Suprapubic skin (tissue), 4 donors: ENCODE results near the gene MNT. TPM values are rescaled to one million over a fixed set of nuclear protein-coding genes. Genes with fewer than 3 reads are reported as not detected.

Experiments used
- DNase-seq, 2 donors: peaks; one replicate each; pipeline ENCODE4 v3.0.0-alpha.2; 2019; ENCODE audit warnings: low spot score in 2 of 2
- H3K27ac ChIP-seq: fragments of 200-600 bp; sonication (generic); one replicate; pipeline ENCODE4 v1.5.1; 2019
- H3K27me3 ChIP-seq: fragments of 200-600 bp; sonication (generic); one replicate; pipeline ENCODE4 v1.5.1; 2019
- H3K36me3 ChIP-seq: fragments of 200-600 bp; sonication (generic); one replicate; pipeline ENCODE4 v1.5.1; 2019
- H3K4me1 ChIP-seq: fragments of 200-600 bp; sonication (generic); one replicate; pipeline ENCODE4 v1.5.1; 2019
- H3K4me3 ChIP-seq: fragments of 200-600 bp; sonication (generic); one replicate; pipeline ENCODE4 v1.5.1; 2019; ENCODE audit warnings: mild to moderate bottlenecking
- H3K9me3 ChIP-seq: fragments of 200-600 bp; sonication (generic); one replicate; pipeline ENCODE4 v1.5.1; 2019
- EP300 ChIP-seq: sonication (generic); formaldehyde crosslinking; IDR thresholded peaks from one replicate; pipeline ENCODE4 v1.6.1; 2017; ENCODE audit warnings: antibody characterized with exemption
- POLR2A ChIP-seq, 2 donors: fragments of 450-650 bp; IDR thresholded peaks; one replicate each; pipeline ENCODE4 v1.6.1; 2017; ENCODE audit warnings: antibody characterized with exemption in 2 of 2, mild to moderate bottlenecking in 2 of 2, moderate library complexity in 2 of 2
- POLR2AphosphoS5 ChIP-seq, 3 donors: sonication (generic); formaldehyde crosslinking; IDR thresholded peaks; one replicate each; pipeline ENCODE4 v1.6.1; 2017; ENCODE audit warnings: antibody characterized with exemption in 3 of 3
- WGBS: methylation state at CpG from one replicate; pipeline ENCODE4 v1.1.5; 2018; 5-methylcytosine and 5-hydroxymethylcytosine counted together
- total RNA-seq, 4 donors: library from RNA; depleted of rRNA; stranded (reverse); fragments of >200 nt; gene quantifications; one replicate each; pipeline ENCODE4 v1.1.0, GENCODE V29; 2016
- TF ChIP-seq, protein P1 (sequence below), 2 donors: fragments of 200-600 bp in 1 of 2; fragments of 450-650 bp in 1 of 2; sonication (generic) in 1 of 2; IDR thresholded peaks; one replicate each; pipeline ENCODE4 v1.5.1; 2016 to 2019; ENCODE audit warnings: antibody characterized with exemption in 2 of 2, mild to moderate bottlenecking in 1 of 2, moderate library complexity in 1 of 2

The MNT gene
- total RNA-seq, 4 donors from 2014 or later: 20.9 to 50.0 (median 44.1) TPM

GRCh38 chr17:2372681-2373080 lies 28.2 kb downstream of the MNT start:
- H3K4me3 ChIP-seq: no peak overlapping the region
- H3K27ac ChIP-seq: no peak overlapping the region
- peaks cover 54% of the 10 kb centered on the region for H3K36me3 ChIP-seq
- H3K27me3 ChIP-seq: no peaks in the 10 kb centered on the region
- peaks cover 13% of the 10 kb centered on the region for H3K4me1 ChIP-seq
- 91% methylated on average over 14 of the region's 16 CpGs for WGBS
- no peaks in the 10 kb centered on the region for H3K9me3 ChIP-seq
- no peak for DNase-seq
- TF ChIP-seq POLR2A (IDR thresholded peaks at IDR 0.05) (no peak), EP300 (no peak), POLR2AphosphoS5 (IDR thresholded peaks at IDR 0.05) (no peak)
- TF ChIP-seq, protein P1, sequence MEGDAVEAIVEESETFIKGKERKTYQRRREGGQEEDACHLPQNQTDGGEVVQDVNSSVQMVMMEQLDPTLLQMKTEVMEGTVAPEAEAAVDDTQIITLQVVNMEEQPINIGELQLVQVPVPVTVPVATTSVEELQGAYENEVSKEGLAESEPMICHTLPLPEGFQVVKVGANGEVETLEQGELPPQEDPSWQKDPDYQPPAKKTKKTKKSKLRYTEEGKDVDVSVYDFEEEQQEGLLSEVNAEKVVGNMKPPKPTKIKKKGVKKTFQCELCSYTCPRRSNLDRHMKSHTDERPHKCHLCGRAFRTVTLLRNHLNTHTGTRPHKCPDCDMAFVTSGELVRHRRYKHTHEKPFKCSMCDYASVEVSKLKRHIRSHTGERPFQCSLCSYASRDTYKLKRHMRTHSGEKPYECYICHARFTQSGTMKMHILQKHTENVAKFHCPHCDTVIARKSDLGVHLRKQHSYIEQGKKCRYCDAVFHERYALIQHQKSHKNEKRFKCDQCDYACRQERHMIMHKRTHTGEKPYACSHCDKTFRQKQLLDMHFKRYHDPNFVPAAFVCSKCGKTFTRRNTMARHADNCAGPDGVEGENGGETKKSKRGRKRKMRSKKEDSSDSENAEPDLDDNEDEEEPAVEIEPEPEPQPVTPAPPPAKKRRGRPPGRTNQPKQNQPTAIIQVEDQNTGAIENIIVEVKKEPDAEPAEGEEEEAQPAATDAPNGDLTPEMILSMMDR (IDR thresholded peaks at IDR 0.05): no peak

DNA sequence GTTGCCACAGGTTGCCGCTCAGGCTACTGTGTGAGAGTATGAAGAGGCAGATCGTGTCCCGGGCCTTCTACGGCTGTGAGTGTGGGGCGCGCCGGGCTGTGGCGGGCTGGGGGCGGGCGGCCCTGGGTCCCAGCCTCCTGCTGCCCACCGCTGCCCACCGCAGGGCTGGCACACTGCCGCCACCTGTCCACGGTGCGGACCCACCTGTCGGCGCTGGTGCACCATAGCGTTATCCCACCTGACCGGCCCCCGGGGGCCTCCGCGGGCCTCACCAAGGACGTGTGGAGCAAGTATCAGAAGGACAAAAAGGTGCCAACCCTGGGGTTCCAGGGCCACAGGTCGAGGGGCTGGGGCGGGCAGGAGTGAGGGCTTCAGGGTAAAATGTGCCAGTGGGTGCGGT lies 28.7 kb downstream of the MNT start:
- TF ChIP-seq POLR2AphosphoS5 (IDR thresholded peaks at IDR 0.05) (no peak), POLR2A (IDR thresholded peaks at IDR 0.05) (no peak)
- TF ChIP-seq, protein P1 (IDR thresholded peaks at IDR 0.05): no peak
- H3K4me1 ChIP-seq: peaks cover 13% of the 10 kb centered on the region
- H3K9me3 ChIP-seq: no peaks in the 10 kb centered on the region
- H3K27ac ChIP-seq: no peak overlapping the region
- no peaks in the 10 kb centered on the region for H3K27me3 ChIP-seq
- no peak for DNase-seq
- peaks cover 54% of the 10 kb centered on the region for H3K36me3 ChIP-seq
- H3K4me3 ChIP-seq: no peak overlapping the region
- 98% methylated on average over 18 of the region's 26 CpGs for WGBS

DNA sequence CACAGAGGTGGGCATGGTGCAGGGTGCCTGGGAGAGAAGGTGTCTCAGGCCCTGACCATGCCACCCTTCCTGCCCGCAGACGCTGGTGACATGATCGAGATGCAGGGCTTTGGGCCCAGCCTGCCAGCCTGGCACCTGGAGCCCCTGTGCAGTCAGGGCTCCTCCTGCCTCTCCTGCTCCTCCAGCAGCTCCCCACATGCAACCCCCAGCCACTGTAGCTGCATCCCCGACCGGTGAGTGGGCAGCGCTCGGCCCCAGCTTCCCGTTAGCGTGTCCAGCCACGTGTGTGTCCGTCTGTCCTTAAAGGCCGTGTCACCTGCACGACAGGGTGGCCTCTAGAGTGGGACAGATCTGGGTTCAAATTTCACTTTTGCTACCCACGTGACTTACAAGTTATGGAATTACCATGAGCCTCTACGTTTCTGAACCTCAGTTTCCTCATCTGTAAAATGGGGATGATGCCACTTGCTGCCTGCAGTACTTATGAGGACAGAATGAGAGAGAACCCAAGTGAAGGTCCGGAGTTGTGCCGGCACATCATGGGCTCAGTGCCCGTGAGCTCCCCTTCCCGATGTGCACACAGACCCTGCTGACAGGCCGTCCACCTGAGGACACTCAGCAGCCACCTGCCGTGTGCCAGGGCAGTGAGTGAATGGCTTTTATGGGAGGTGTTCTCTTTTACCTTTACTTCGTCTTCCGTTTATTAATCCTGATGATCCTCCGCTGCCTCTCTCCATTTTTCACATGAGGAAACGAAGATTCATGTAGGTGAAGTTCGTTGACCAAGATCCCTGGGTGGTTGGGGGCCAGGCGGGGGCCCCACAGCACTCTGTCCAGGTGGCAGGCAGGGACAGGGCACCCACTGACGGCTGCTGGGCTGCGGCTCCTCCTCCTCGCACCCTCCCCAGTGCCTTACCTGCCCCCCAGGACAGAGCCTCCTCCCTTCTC lies 29.4 kb downstream of the MNT start:
- no peak for DNase-seq
- peaks cover 53% of the 10 kb centered on the region for H3K36me3 ChIP-seq

DNA sequence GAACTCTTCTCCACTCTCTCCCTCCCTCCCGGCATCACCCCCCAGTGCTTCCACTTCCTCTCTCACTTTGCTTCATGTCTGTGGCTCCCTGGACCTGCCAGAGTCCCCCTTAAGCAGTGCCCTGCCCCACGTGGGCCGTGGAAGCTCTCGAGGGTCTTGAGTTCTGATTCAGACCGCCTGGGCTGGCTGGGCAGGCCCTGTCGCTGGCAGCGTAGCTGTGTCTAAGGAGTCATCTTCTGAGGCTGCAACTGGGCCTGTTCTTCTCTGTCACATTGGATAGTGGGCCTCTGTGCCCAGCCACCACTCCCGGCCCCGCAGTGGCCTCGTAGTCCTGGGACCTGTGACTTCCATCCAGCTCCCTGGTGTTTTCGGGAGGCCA lies 30.7 kb downstream of the MNT start:
- Histone ChIP-seq H3K36me3 (peaks cover 46% of the 10 kb centered on the region), H3K4me3 (no peak overlapping the region), H3K27ac (no peak overlapping the region), H3K9me3 (no peaks in the 10 kb centered on the region), H3K4me1 (peaks cover 11% of the 10 kb centered on the region), H3K27me3 (no peaks in the 10 kb centered on the region)
- no peak for TF ChIP-seq POLR2AphosphoS5 (IDR thresholded peaks at IDR 0.05)
- DNase-seq: no peak
- 83% methylated on average over 11 of the region's 11 CpGs for WGBS

More for the DNA sequence above, 29.4 kb downstream of the MNT start:
- 90% methylated on average over 27 of the region's 30 CpGs for WGBS
- Histone ChIP-seq H3K4me3 (no peak overlapping the region), H3K4me1 (peaks cover 13% of the 10 kb centered on the region), H3K27ac (no peak overlapping the region), H3K9me3 (no peaks in the 10 kb centered on the region), H3K27me3 (no peaks in the 10 kb centered on the region)
- TF ChIP-seq POLR2A (IDR thresholded peaks at IDR 0.05) (no peak), POLR2AphosphoS5 (IDR thresholded peaks at IDR 0.05) (no peak), EP300 (no peak)
- TF ChIP-seq, protein P1 (IDR thresholded peaks at IDR 0.05): no peak

GRCh38 chr17:2369551-2370210 lies 31.2 kb downstream of the MNT start:
- DNase-seq: no peak
- Histone ChIP-seq H3K27me3 (no peaks in the 10 kb centered on the region), H3K36me3 (peaks cover 43% of the 10 kb centered on the region), H3K27ac (no peak overlapping the region), H3K4me1 (peaks cover 10% of the 10 kb centered on the region), H3K9me3 (no peaks in the 10 kb centered on the region), H3K4me3 (no peak overlapping the region)
- no peak for TF ChIP-seq POLR2AphosphoS5 (IDR thresholded peaks at IDR 0.05)
- no peak for TF ChIP-seq EP300
- no peak for TF ChIP-seq POLR2A (IDR thresholded peaks at IDR 0.05)
- TF ChIP-seq, protein P1 (IDR thresholded peaks at IDR 0.05): no peak
- 75% methylated on average over 15 of the region's 20 CpGs for WGBS
